ENCODE results near the gene ACAP3.
"Not testable (repeated sequence)": the region's sequence is repeated elsewhere in the genome, so short reads cannot be mapped to it uniquely, and the experiment has no call there.

ACAP3 gene

GRCh38 chr1:1318777-1319645 lies 11.3 kb upstream of the ACAP3 start:
- no peak; the same call in 2 of the 3 replicates for ATAC-seq
- no peak for TF ChIP-seq ZNF565 (CRISPR knock-in tag; conservative IDR thresholded peaks at IDR 0.05; ENCODE audit: low read depth)
- TF ChIP-seq ISL1 (CRISPR knock-in tag; IDR thresholded peaks at IDR 0.05), result no peak

GRCh38 chr1:1318131-1318652 lies 10.5 kb upstream of the ACAP3 start:
- no peak for TF ChIP-seq ZNF70 (CRISPR knock-in tag; IDR thresholded peaks at IDR 0.05)
- no peak for TF ChIP-seq OSR1 (CRISPR knock-in tag; IDR thresholded peaks at IDR 0.05)
- no peak for TF ChIP-seq CSRNP3 (CRISPR knock-in tag; IDR thresholded peaks at IDR 0.05)
- TF ChIP-seq SNAI2 (CRISPR knock-in tag; IDR thresholded peaks at IDR 0.05), result no peak
- no peak for TF ChIP-seq ZC3H10 (CRISPR knock-in tag; IDR thresholded peaks at IDR 0.05)

GRCh38 chr1:1317420-1317819 lies 9.7 kb upstream of the ACAP3 start:
- TF ChIP-seq ARNTL (CRISPR knock-in tag; IDR thresholded peaks at IDR 0.05; ENCODE audit: borderline replicate concordance, low read depth) (no peak), ESRRG (CRISPR knock-in tag; IDR thresholded peaks at IDR 0.05) (no peak), TSHZ2 (CRISPR knock-in tag; IDR thresholded peaks at IDR 0.05) (no peak), CSDC2 (CRISPR knock-in tag; IDR thresholded peaks at IDR 0.05) (no peak), PPARA (CRISPR knock-in tag; IDR thresholded peaks at IDR 0.05; ENCODE audit: borderline replicate concordance) (no peak), GLIS3 (CRISPR knock-in tag; IDR thresholded peaks at IDR 0.05) (no peak), CREB5 (CRISPR knock-in tag; IDR thresholded peaks at IDR 0.05; ENCODE audit: low read depth) (no peak), BACH2 (CRISPR knock-in tag; IDR thresholded peaks at IDR 0.05; ENCODE audit: borderline replicate concordance) (no peak), ZFP30 (CRISPR knock-in tag; IDR thresholded peaks at IDR 0.05) (no peak), TOX (CRISPR knock-in tag; IDR thresholded peaks at IDR 0.05; ENCODE audit: borderline replicate concordance) (no peak), ZNF8 (CRISPR knock-in tag; IDR thresholded peaks at IDR 0.05) (no peak)
- ATAC-seq, result no peak

More at GRCh38 chr1:1318131-1318652, 10.5 kb upstream of the ACAP3 start:
- peak; percentile 89 for ATAC-seq

GRCh38 chr1:1316199-1316598 lies 8.5 kb upstream of the ACAP3 start:
- ATAC-seq, result not testable (repeated sequence)

GRCh38 chr1:1315435-1315954 lies 7.8 kb upstream of the ACAP3 start:
- ATAC-seq, result no peak
- TF ChIP-seq ZC3H10 (CRISPR knock-in tag; IDR thresholded peaks at IDR 0.05) (no peak), BACH2 (CRISPR knock-in tag; IDR thresholded peaks at IDR 0.05; ENCODE audit: borderline replicate concordance) (no peak), PPARA (CRISPR knock-in tag; IDR thresholded peaks at IDR 0.05; ENCODE audit: borderline replicate concordance) (no peak), SNAI2 (CRISPR knock-in tag; IDR thresholded peaks at IDR 0.05) (no peak), ESRRG (CRISPR knock-in tag; IDR thresholded peaks at IDR 0.05) (no peak), TOX (CRISPR knock-in tag; IDR thresholded peaks at IDR 0.05; ENCODE audit: borderline replicate concordance) (no peak), CREB5 (CRISPR knock-in tag; IDR thresholded peaks at IDR 0.05; ENCODE audit: low read depth) (no peak), ZFP3 (CRISPR knock-in tag; IDR thresholded peaks at IDR 0.05) (no peak), RARB (CRISPR knock-in tag; IDR thresholded peaks at IDR 0.05) (no peak), CSDC2 (CRISPR knock-in tag; IDR thresholded peaks at IDR 0.05) (no peak), OSR1 (CRISPR knock-in tag; IDR thresholded peaks at IDR 0.05) (no peak), ISL1 (CRISPR knock-in tag; IDR thresholded peaks at IDR 0.05) (no peak), GLIS3 (CRISPR knock-in tag; IDR thresholded peaks at IDR 0.05) (no peak), ZNF8 (CRISPR knock-in tag; IDR thresholded peaks at IDR 0.05) (no peak), ZFP30 (CRISPR knock-in tag; IDR thresholded peaks at IDR 0.05) (no peak), TCF4 (CRISPR knock-in tag; IDR thresholded peaks at IDR 0.05; ENCODE audit: borderline replicate concordance) (no peak)
